WI38 (cell line): ENCODE results near the gene TMSB15C.

Experiments
- H3K4me3 ChIP-seq: 2 replicates; pipeline ENCODE4 v1.5.1; 2011; ENCODE audit warnings: low read depth, mild to moderate bottlenecking, control low read depth, low read length
- CTCF ChIP-seq: IDR thresholded peaks from 2 replicates; pipeline ENCODE4 v1.5.1; 2012; ENCODE audit warnings: low read depth, mild to moderate bottlenecking, control low read depth, low read length

TMSB15C gene

DNA sequence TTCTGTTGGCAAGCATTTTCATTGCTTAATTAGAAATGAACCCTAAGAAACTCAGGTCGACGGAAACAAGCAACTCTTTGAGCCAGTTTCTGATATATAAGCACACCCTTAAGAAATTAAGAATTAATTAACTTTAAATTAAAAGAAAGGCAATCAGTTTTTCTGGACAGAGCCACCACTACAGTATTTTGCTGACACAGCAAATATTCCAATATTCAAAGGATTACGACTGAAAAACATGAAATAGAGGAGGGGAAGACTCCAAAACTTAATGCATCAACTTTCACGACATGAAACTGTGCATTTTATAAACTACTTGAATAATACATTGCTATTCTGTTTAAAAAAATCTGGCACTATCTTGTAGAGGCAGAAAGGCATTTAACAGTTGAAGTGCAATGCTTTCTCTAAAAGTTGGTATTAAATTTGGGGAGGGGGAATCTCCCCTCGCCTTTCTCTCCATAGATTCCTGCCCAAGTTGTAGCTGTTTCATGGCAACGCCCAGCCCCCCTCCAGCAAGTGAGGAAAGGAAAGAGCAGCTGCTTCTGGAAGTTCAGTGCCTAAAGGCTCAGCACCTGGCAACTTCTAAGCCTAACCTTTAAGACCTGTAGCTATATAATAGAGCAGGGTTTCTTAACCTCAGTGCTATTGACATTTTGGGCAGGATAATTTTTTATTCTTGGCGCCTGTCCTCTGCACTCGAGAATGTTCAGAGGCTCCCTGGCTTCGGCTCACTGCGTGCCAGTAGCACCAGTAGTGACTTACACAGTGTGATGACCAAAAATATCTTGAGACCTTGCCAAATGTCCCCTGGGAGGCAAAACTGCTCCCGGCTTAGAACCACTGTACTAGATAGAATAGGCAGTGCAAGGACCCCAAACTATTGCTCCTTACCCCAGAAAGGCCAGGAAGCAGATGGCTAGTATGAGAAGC, 29.6 kb upstream of the TMSB15C start:
- TF ChIP-seq CTCF = no peak

GRCh38 chrX:104104676-104105075, 28.6 kb upstream of the TMSB15C start:
- H3K4me3 ChIP-seq = no peak overlapping the region
- no peak for TF ChIP-seq CTCF

More for the DNA sequence above, 29.6 kb upstream of the TMSB15C start:
- no peak overlapping the region for H3K4me3 ChIP-seq

DNA sequence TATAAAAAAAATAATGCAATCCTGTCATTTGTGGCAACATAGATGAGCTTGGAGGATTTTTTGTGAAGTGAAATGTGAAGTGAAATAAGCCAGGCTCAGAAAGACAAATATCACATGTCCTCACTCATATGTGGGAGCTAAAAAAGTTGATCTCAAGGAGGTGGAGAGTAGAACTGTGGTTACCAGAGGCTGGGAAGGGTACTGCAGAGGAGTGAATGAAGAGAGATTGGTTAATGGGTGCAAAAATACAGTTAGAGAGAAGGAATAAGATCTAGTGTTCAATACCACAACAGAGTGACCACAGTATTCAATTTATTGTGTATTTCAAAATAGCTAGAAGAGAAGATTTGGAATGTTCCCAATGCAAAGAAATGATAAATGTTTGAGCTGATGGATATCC, 22.9 kb upstream of the TMSB15C start:
- no peak overlapping the region for H3K4me3 ChIP-seq

DNA sequence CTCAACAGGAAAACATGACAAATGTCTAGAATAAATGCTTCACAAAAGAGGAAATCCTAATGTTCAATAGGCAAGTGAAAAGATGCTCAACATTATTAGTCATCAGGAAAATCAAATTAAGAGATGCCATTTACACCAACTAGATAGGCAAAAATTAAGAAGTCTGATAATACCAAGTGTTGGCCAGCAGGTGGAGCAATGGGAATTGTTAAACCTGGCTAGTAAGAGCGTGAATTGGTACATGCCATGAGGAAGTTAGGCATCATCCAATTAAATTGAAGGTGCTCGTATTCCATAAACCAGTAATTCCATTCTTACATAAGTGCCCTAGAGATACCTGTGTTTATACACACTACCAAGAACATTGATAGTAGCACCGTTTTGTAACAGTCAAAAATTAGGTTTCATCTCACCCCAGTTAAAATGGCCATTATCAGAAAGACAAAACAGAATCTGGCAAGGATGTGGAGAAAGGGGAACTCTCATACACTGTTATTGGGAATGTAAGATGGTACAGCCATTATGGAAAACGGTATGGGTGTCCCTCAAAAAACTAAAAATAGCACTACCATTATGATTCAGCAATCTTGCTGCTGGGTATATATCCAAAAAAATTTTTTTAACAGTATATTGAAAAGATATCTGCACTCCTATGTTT, 22.2 kb upstream of the TMSB15C start:
- peak; percentile 53; the same call in 1 of the 2 replicates for TF ChIP-seq CTCF
- no peak overlapping the region for H3K4me3 ChIP-seq

More for the DNA sequence above, 22.9 kb upstream of the TMSB15C start:
- TF ChIP-seq CTCF = no peak

DNA sequence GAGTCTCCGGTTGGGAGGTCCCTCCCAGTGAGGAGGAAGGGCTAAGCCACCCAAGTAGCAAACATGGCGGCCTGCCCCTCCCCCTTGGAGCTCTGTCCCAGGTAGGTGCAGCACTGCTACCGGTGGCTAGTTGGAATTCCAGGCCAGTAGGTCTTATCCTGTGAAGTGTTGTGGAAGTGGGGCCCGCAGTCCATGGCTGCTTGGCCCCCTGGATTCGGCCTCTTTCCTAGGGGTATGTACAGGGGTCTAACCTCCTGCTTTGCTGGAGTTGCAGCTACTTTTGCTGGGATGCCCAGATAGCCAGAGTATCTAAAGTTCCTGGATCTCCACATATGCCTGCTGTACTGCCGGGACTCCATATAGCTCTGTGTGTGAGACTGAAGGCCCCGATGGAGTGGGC, 9.9 kb upstream of the TMSB15C start:
- TF ChIP-seq CTCF = no peak
- H3K4me3 ChIP-seq = no peak overlapping the region

- no peak for TF ChIP-seq CTCF
- H3K4me3 ChIP-seq = no peak overlapping the region
Measured at GRCh38 chrX:104085477-104085876, 9.4 kb upstream of the TMSB15C start.
